GM20431 (cell line): ENCODE results near the gene PAM16.

Experiments
- in situ Hi-C: fragments of 300-500 bp; cut with MseI, MboI; formaldehyde crosslinking; loops from one replicate; pipeline ENCODE4 v1.15.0; 2020; ENCODE audit warnings: low sequenced_read_pairs; ENCODE audit not compliant: unreplicated experiment

Gene PAM16

DNA sequence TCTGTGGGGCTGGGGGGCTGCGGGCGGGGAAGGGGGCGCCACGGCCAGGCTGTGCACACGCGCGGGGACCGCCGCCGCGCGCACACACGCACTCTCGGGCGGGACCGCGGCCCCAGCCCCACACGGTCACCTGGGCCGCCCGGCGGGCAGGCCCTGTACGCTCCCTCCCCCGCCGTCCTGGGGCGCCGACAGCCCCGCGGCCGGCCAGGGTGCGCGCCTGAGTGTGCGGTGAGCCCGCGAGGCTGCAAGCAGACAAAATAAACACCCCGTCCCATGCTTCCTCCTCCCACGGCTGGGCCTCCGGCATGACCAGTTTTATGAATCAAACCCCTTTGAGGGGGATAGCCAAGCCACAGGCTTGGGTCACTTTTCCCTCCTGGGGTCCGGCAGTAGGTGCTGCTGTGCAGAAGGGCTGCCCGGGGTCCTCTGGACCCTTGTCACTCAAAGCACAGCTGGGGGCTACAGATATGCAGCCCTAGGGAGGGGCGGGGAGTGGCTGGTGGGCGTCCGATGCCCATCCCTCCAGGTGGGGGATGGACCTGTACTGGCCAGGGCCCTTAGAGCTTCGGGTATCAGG is 21.0 kb upstream of the PAM16 start:
- in situ Hi-C loops, result no loop called here

DNA sequence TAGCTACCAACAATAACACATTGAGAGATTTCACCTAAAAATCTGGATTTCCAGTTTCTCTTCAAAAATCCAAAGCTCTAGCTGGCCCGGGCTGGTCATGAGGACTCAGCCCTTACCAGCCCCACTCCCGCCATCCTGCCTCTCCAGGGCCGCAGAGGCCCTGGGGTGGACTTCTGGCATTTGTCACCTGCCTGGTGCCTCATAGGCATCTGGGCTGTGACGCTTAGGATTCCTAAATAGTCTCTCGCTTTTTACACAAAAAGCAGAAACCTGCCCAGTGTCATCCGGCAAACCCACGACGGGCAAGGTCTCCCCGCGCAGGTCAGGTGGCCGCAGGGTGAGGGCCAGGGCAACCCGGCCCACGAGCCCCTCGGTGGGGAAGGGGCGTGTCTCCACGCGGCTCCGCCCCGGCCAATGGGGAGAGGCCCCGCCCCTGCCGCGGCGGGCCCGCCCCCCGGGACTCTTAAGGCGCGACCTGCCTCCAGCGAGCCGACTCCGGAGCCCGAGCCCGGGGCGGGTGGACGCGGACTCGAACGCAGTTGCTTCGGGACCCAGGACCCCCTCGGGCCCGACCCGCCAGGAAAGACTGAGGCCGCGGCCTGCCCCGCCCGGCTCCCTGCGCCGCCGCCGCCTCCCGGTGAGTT is 20.4 kb upstream of the PAM16 start, which contains the start of gene VASN:
VASN (plus strand) TSS at position 492 of the 644 bp plus-strand sequence. CDS start 9,030 bp downstream, outside the sequence.
- in situ Hi-C loops, result no loop called here

DNA sequence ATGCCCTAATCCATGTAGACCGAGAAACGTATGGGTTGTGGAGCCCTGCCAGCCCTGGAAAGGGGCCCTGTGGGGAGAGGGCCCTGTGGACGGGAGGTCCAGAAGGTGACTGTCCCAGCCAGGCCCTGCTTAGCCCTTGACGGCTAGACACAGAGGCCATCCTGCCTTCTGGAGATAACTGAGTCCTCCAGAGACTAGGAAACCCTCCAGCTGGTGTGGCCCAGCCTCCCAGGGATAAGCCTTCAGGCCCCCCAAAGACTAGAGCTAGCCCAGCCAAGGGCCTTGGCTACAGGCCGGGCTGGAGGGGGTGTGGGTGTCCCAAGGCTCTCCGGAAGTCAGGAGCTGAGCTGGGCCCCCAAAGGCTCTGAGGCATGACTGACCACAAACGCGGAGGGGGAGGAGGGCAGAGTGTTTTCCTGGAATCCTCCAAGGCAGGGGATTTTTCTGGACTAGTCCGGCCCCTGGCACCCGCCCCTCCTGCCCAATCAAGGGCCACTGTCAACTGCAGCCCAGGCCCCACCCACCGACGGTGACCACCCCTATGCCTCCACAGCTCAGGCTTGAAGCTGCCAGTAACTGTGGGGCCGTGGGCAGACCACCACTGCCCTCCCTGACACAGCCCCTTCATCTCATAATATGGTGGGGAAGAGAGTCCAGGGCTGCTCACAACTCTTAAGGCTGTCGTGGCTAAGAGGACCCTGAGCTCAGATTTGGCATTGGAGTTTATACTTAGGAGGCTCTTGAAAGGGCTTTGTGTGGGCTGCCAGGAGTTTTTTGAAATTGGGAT is 19.6 kb upstream of the PAM16 start:
- in situ Hi-C loops, result no loop called here

DNA sequence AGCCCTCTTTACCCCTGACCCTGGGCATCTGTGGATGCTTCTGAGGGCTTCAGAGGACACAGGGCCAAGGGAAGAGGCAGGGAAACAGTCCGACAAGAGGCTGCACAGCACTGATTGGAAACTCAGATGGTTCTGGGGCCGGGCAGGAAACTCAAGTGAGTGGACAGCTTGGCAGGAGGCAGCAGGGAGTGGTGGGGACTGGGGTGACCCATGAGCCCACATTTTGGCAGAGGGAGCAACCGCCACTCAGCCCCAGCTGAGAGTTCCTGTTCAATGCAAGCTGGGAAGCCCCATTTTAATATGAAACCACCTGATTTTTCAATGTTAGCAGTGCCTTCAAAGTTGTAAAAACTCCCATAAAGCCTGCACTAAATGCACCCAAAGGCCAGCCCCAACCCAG is 19.0 kb upstream of the PAM16 start:
- in situ Hi-C loops, result no loop called here

DNA sequence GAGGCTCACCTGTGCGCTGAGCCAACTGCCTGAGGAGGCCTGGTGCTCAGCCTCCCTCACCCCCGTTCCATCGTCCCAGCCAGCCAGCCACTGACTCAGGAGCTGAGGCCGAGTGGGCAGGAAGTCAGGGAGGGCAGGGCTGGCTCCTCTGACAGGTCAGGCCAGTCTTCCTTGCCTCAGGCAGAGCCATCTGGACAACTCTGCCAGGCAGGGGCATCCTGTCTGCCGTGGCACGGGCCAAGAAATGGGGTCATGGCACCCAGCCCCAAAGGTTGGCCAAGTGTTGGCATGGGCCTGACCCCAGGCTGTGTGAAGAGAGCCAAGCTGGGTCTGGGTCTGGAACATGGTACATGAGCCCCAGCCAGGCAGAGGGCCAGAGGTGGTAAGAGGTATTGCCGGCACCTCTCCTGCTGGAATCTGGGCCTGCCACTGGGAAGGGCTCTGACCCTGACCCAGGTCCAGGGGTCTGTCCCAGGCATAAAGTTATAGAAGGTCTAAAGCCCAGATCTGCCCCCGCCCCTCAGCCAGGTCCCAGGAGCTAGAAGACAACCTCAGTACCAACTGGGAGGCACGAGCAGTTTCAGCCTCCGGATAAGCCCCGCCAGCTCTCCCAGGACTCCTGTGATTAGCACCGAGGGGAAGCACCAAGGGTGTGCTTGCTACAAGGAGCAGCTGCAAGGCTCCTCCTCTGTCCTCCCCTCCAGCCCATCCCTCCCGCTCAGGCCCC is 18.0 kb upstream of the PAM16 start:
- in situ Hi-C loops, result no loop called here

DNA sequence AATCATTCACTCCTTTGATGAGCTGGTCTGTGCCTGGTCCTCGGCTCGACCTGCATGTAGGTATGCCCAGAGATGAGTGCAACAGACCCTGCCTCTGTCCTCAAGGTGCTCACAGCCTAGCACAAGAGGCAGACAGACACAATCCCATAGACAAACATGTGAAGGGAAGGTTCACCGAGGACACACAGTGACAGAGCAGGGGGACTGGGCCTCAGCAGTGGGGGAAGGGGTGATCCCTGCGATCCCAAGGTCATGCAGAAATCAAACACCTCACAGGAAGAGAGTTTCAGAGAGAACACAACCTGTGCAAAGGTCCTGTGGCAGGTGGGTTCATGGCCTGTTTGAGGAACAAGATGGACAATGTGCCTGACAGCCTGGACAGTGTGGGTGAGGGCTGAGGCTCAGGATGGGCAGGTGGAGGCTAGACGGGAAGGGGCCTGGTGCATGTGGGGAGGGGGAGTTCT is 16.3 kb upstream of the PAM16 start:
- in situ Hi-C loops, result no loop called here

DNA sequence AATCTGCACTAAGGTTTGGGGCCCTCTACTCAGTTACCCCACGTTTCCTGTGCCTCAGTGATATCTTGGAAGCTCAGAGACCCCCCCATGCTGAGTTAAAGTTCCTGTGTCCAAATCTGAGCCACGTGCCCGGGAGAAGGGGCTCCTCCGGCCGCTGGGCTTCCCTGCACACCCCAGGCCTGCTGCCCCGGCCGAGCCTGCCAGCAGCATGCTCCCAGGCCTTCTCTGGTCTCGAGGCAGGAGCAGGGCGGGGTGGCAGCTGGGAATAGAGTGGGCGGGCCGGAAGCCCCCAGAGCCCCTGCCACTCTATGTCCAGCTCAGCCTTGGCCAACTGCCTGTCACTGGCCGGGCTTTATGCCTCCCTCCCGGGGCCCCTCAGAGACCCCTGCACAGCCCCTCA is 14.9 kb upstream of the PAM16 start:
- in situ Hi-C loops, result no loop called here

DNA sequence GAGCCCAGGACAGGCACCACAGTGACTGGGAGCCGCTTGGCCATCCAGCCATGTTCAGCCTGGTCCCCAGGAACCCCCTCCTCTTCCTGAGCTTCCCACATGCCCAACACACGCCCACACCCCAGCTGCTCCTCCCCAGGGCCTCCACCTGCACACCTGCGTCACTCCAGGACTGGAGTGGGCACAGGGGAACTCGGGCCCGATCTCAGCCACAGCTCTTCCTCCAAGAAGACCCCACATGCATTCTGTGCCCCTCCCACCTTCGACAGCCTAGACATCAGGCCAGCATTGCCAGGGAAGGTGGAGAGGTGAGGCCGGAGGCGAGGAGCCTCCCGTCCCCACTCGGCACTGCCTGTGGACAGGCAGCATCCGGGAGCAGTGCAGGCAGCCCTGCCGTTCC is 14.5 kb upstream of the PAM16 start:
- in situ Hi-C loops, result no loop called here

DNA sequence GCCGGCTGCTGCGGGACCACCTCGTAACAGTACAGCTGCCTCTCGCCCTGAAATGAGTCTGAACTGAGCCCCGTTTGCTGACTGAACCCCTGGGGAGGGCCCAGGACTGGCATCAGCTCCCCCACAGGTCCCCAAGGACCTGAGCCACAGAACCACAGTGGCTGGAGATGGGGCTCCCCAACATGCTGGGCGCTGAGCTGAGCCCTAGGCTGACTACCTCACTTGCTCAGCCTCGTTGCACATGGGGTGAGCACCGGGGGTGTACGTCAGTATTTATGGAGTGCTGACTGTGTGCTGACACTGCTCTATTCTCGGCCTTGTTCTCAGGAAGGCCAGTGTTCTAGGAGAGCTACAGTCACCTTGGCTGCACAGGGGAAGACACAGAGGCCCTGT is 13.9 kb upstream of the PAM16 start:
- in situ Hi-C loops, result no loop called here

DNA sequence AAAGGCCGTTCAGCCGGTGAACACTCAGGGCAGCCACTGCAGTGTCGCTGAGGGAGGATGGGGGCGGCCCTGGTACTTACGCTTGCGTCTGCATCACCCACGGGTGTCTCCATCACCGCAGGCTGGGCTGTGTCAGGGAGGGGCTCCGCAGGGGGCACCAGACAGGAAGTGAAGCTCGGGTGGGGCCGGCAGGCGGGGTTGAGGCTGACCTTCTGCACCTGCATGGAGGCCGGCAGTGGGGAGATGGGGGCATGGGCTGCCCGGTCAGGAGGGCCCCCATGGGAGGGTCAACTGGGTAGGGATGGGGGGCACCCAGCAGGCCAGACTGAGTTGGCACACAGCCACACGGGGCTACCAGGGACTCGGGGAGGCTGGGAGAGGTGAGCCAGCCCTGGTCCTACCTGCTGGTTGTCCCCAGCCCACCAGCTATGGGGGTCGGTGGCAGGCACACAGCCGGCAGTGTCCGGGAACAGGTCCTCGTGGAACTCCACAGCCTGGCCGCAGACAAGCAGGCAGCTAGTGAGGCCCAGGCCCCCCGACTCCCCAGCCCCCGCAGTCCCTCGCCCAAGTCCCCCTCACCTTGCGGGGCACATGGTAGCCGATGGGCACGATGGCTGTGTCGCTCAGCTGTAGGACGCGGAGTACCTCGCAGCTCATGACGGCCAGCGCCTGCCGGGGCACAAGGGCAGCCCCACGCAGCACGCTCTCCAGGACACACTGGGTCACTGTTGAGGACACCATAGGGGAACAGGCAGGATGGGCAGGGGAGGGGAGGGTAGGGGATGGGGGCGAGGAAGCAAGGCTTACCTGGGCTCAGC is 13.3 kb upstream of the PAM16 start:
- in situ Hi-C loops, result no loop called here

DNA sequence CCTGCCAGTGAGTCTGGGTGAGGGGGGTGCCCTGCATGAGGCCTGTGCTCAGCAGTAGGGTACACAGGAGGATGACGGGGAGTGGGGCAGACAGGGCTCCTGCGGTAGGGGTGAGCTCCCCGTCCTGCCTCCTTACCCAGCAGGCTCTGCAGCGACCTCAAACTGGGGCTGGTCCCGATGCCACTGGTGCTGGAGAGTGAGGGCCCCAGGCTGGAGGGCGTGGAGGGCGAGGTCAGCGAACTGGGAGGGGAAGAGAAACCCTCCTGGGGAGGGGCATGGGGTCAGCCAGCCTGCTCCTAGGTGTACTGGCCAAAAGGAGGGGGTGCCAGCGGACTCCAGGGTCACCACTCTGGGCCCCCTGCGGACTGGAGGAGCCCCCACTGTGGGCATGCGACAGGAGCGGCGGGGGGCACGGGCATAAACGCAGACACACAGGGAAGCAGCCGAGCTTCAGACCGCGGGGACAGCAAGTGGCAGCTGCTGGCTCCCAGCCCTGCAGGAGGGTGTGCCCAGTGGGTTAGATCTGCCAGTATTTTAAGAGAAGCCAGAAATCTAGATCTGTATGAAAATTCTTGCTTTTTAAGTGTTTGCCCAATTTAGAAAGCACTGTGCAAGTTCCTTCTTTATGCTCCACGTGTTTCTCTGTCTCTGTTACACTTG is 11.5 kb upstream of the PAM16 start:
- in situ Hi-C loops, result no loop called here

DNA sequence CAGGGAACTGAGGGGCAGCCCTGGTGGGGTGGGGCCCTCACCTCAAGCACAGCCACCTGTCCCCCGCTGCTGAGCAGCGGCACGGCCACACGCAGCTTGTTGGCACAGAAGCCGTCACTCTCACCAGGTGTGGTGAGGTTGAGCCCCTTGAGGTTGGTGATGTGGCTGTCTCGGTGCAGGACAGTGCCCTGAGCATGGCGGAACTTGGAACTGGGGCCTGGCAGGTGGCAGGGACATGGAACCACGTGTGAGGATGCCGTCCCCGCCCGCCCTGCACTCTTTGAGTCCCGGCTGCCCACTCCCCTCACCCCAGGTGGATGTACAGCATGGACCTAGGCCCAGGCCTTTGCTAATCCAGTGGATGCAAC is 10.8 kb upstream of the PAM16 start:
- in situ Hi-C loops, result no loop called here

DNA sequence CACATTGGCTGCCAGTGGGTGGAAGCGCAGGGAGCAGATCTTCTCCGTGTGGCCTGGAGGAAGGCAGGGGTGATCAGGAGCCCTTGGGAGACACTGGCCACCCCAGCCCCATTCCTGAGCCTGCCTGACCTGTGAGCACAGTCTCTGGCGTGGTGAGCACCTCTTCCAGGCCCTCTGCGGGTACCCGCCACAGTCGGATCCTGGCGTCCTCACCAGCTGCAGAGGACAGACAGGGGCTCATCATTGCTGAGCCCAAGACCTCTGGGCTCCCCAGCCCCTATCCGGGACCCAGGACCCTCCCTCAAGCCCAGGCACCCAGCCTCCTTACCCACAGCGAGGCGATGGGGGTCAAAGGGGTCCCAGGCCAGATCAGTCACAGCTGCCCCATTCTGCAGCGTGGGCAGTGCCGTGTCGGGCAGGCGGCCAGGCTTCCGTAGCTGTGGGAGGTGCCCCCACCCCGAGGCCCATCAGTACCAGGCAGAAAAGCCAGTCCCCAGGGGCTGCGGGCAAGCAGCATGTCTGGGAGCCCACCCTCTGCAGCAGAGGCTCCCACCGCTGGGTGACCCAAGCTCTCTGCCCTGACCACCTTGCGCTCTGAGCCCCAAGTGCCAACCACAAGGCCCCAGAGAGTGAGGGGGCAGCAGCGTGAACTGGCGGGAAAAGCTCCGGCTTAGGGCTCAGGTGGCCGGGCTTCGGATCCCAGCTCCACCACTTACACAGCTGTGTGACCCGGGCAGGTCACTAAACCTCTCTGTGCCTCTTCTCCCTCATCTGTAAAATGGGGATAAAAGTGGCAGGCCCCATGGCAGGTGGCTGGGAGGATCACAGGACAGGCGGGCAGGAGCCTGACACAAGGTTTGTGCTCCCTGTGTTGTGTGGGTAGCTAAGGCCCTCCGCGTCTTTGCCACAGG is 10.2 kb upstream of the PAM16 start:
- in situ Hi-C loops, result no loop called here

DNA sequence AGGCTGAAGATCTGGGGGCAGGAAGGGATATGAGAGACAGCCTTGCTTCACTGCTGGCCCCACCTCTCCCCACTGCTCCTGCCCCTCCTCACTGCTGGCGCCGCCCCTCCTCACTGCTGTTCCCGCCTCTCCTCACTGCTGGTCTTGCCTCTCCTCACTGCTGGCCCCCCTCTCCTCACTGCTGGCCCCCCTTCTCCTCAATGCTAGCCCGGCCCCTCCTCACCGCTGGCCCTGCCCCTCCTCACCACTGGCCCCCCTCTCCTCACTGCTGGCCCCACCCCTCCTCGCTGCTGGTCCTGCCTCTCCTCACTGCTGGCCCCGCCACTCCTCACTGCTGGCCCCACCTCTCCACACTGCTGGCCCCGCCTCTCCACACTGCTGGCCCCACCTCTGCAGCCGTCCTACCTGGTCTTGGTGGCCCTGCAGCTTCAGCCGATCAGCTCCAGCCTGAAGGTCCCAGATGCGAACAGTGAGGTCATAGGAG is 9.5 kb upstream of the PAM16 start:
- in situ Hi-C loops, result no loop called here

DNA sequence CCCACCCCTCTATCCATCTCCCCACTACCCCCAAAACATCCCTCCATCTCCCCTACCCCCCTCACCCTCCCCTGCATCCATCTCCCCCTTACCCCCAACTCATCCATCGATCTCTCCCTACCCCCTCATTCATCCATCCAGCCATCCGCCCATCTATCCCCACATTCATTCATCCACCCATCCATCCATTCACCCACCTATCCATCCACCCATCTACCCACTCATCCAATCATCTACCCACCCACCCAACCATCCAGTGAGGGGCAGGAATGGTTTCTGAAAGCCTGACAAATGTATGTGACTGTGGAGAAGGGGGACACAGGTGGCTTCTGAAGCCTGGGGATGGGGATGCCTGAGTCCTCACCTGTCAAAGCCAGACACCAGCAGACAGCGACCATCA is 8.8 kb upstream of the PAM16 start:
- in situ Hi-C loops, result no loop called here

DNA sequence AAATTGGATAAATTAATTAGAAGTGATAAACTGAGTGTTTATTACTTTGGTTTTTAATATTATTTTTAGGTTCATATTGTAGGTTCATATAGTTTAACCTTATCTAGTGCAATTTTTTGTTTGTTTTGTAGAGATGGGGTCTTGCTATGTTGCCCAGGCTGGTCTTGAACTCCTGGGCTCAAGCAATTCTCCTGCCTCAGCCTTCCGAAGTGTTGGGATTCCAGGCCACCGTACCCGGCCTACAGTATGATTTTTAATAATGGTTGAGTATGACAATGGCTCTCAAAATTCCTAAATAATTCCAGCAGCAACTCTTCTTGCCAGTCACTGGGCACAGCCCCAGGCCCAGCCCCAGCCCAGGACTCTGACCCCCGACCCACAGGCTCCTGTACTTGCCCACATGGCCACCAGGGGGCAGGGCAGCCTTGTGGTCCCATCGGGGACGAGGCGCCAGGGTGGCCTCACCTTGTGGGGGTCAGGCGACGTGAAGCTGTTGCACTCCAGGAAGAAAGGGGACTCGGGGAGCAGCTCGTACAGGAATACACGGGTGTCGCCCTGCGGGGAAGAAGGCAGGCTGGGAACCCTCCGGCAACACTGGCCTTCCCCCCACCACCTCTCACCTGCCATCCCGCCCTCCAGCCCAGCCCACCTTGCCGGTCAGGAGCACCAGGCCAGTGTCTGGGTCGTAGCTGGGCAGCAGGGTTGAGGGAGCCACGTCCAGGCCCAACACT is 7.9 kb upstream of the PAM16 start:
- in situ Hi-C loops, result no loop called here

DNA sequence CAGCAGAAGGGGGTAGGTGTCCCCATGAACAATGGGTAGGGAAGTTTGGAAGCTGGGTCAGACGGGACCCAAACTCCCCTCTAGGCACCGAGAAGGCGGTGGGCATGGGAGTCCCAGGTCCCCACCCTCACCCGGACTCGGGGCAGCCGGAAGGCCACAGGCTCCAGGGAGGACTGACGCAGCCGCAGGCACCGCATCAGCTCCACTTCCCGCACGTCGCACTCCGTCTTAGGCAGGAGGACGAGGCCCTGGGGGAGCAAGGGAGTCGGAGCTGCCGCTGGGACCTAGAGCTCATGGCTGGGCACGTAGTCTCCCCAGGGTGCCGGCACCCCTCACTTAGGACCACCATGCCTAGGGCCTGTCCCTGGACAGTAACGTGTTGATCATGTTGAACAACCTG is 7.1 kb upstream of the PAM16 start:
- in situ Hi-C loops, result no loop called here

DNA sequence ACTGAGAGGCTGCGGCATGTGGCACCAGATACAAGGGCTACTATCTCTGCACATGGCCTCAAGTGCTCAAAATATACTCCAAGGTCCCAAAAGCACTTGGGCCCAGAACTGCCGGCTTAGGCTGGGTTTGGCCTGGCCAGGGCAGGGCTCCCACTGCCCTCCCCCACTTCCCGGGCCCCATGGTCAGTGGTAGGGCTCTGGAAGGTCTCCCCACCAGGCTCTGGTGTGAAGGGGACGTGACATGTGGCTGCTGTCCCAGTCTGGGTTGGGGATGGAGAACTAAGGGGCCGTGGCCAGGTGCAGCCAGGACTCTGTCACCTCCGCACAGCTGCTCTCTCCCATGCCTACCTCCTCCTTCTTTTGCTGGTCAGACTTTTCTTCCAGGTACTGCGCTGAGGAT is 5.7 kb upstream of the PAM16 start:
- in situ Hi-C loops, result no loop called here
